ENCODE data around the gene DOK7. TPM values are rescaled to one million over a fixed set of nuclear protein-coding genes. Genes with fewer than 3 reads are reported as not detected.

DOK7 gene
- total and polyA plus RNA-seq, 2 of the 4 experiments (the other 2 are of a cell fraction) = not detected

DNA sequence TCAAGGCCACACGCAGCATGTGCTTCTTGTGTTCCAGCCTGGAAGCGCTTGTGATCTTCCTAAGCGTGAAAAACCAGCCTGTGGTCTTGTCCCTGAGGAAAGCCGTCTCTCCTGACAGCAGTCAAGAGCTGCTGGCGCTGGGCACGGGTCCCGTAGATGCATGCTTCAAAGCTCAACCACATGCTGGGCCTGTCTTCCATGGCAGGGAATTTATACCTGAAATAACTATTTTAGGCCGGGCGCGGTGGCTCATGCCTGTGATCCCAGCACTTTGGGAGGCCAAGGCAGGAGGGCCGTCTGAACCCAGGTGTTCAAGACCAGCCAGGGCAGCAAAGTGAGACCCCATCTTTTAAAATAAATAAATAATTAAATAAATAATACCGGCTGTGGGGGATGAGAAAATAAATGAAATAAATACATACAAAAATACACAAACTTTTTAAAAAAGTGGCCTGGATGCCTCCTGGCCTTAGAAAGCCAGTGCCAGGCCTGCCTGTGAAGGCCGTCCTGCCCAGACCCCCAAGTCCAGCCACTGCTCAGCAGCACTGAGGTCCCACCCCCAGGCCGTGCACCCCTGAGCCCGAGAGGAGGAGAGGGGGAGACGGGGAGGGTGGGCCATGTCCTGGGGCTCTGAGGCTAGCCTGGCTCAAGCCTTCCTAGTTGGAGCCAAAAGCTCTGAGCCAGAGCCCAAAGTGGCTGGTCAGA, 58.7 kb downstream of the DOK7 start:
- 100% methylated on average over 2 of the region's 16 CpGs; no CpG with 5 or more reads in 1 of the 2 experiments for whole genome bisulfite sequencing, 2 experiments (ENCODE audit: extremely low coverage in 2 of 2, insufficient read length in 1 of 2)
- H3K14ac ChIP-seq (replicated peaks; ENCODE audit: low read depth, low read length) = no peak overlapping the region

More for the DNA sequence above, 58.7 kb downstream of the DOK7 start:
- no TSS peak for BruUV-seq (replicated peaks)
- Histone ChIP-seq H3K4me1 (ENCODE audit: control insufficient read depth, insufficient read depth, low read length) (no peaks in the 10 kb centered on the region), H3K56ac (ENCODE audit: extremely low read depth, insufficient read depth, low read length) (no peak overlapping the region), H3K23ac (ENCODE audit: low read depth, low read length) (no peak overlapping the region), H4K91ac (ENCODE audit: insufficient read depth, low read depth, low read length) (no peak overlapping the region), H2AFZ (replicated peaks; ENCODE audit: low read length, poor library complexity) (no peak overlapping the region), H2BK5ac (ENCODE audit: low read depth, low read length, poor library complexity, severe bottlenecking) (no peak overlapping the region), H2AK9ac (replicated peaks; ENCODE audit: low read depth, low read length, poor library complexity) (no peak overlapping the region), H3K9me3 (ENCODE audit: control insufficient read depth, insufficient read depth, low read length) (no peaks in the 10 kb centered on the region), H3K79me1 (ENCODE audit: low read depth in 1 of 2, low read length in 2 of 2) (peaks cover 0 to 7% of the 10 kb centered on the region in 2 experiments; a peak in 2 of 4 replicates), H4K5ac (ENCODE audit: low read depth, low read length) (no peak overlapping the region), H3K4me2 (ENCODE audit: low read depth, low read length) (no peak overlapping the region), H2AK5ac (ENCODE audit: low read depth, low read length) (no peak overlapping the region), H3K27ac (ENCODE audit: insufficient read depth, low read length) (no peak overlapping the region), H3K36me3 (ENCODE audit: control insufficient read depth, insufficient read depth, low read length) (peaks cover 63% of the 10 kb centered on the region), H2BK15ac (ENCODE audit: low read depth, low read length) (no peak overlapping the region), H2BK120ac (ENCODE audit: low read depth, low read length) (no peak overlapping the region), H3K9me1 (ENCODE audit: insufficient read depth, low read length) (no peaks in the 10 kb centered on the region), H3K4ac (ENCODE audit: low read depth, low read length) (no peak overlapping the region), H3K27me3 (ENCODE audit: control insufficient read depth, insufficient read depth, low read length) (no peaks in the 10 kb centered on the region), H3K18ac (ENCODE audit: low read depth, low read length) (no peak overlapping the region), H4K8ac (ENCODE audit: low read depth in 2 of 2, low read length in 2 of 2) (no peak overlapping the region), H3K4me3 (ENCODE audit: insufficient read depth, low read depth, low read length) (no peak overlapping the region), H4K20me1 (ENCODE audit: insufficient read depth, low read length) (peaks cover 18% of the 10 kb centered on the region), H2BK20ac (ENCODE audit: low read depth, low read length) (no peak overlapping the region), H3K9ac (ENCODE audit: low read depth, low read length) (no peak overlapping the region)
- TF ChIP-seq, protein P1, sequence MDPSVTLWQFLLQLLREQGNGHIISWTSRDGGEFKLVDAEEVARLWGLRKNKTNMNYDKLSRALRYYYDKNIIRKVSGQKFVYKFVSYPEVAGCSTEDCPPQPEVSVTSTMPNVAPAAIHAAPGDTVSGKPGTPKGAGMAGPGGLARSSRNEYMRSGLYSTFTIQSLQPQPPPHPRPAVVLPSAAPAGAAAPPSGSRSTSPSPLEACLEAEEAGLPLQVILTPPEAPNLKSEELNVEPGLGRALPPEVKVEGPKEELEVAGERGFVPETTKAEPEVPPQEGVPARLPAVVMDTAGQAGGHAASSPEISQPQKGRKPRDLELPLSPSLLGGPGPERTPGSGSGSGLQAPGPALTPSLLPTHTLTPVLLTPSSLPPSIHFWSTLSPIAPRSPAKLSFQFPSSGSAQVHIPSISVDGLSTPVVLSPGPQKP (IDR thresholded peaks at IDR 0.05; ENCODE audit: borderline replicate concordance, low read depth, low read length) = no peak
- no peak for TF ChIP-seq SMC3 (IDR thresholded peaks at IDR 0.05; ENCODE audit: low read depth, low read length)
- TF ChIP-seq, protein P2, sequence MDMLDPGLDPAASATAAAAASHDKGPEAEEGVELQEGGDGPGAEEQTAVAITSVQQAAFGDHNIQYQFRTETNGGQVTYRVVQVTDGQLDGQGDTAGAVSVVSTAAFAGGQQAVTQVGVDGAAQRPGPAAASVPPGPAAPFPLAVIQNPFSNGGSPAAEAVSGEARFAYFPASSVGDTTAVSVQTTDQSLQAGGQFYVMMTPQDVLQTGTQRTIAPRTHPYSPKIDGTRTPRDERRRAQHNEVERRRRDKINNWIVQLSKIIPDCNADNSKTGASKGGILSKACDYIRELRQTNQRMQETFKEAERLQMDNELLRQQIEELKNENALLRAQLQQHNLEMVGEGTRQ (IDR thresholded peaks at IDR 0.05; ENCODE audit: low read depth, low read length) = no peak
- TF ChIP-seq POLR2A (IDR thresholded peaks at IDR 0.05; ENCODE audit: low read depth, low read length) = no peak
- TF ChIP-seq RFX5 (IDR thresholded peaks at IDR 0.05; ENCODE audit: low read depth, low read length) = no peak
- no peak for TF ChIP-seq RAD21 (IDR thresholded peaks at IDR 0.05; ENCODE audit: low read length)
- TF ChIP-seq RCOR1 (IDR thresholded peaks at IDR 0.05; ENCODE audit: insufficient replicate concordance, low read length) = no peak
- TF ChIP-seq BHLHE40 (IDR thresholded peaks at IDR 0.05; ENCODE audit: low read depth, low read length) = no peak
- TF ChIP-seq MXI1 (IDR thresholded peaks at IDR 0.05; ENCODE audit: borderline replicate concordance, low read depth, low read length) = no peak
- no peak for TF ChIP-seq FOS (IDR thresholded peaks at IDR 0.05; ENCODE audit: low read depth, low read length)
- TF ChIP-seq MAZ (IDR thresholded peaks at IDR 0.05; ENCODE audit: borderline replicate concordance, low read depth, low read length) = no peak
- TF ChIP-seq CEBPB (IDR thresholded peaks at IDR 0.05; ENCODE audit: low read depth, low read length) = no peak
- TF ChIP-seq MAFK (IDR thresholded peaks at IDR 0.05; ENCODE audit: low read depth, low read length) = no peak
- TF ChIP-seq CHD1 (IDR thresholded peaks at IDR 0.05; ENCODE audit: low read depth, low read length) = no peak
- DNase-seq (no peak), ATAC-seq (ENCODE audit: low read depth) (no peak)
- ChIA-PET POLR2A (ENCODE audit: unreplicated experiment) (no interaction called here), CTCF (no interaction called here)
- intact Hi-C loops (cut with micrococcal nuclease) (no loop called here), dilution Hi-C loops (cut with HindIII; ENCODE audit: low sequenced_read_pairs, unreplicated experiment) (no loop called here), in situ Hi-C loops (cut with MboI; ENCODE audit: low sequenced_read_pairs) (no loop called here)
